PC-3 (cell line): ENCODE data around the gene PLXNA2. TPM values are rescaled to one million over a fixed set of nuclear protein-coding genes. Genes with fewer than 3 reads are reported as not detected.

Source experiments
- ATAC-seq: fragments of 200-7000 bp; cut with Tn5 transposase; 2 replicates; pipeline ENCODE4 v1.9.1; 2020; ENCODE audit warnings: mild to moderate bottlenecking, moderate library complexity
- BruUV-seq: library from RNA; stranded (reverse); fragments of 400-500 nt; replicated peaks from 2 replicates; lab custom pipeline; 2021; lab: Mats Ljungman, UMichigan
- CTCF ChIA-PET: fragments of 300-600 bp; sonication (Branson Sonifier 250); formaldehyde crosslinking; loops from one replicate; lab custom pipeline; 2022; ENCODE audit warnings: antibody characterized with exemption; lab: Charles Lee
- POLR2A ChIA-PET: fragments of 300-600 bp; sonication (Branson Sonifier 250); formaldehyde crosslinking; loops from one replicate; lab custom pipeline; 2022; ENCODE audit warnings: antibody characterized with exemption; ENCODE audit not compliant: unreplicated experiment; lab: Charles Lee
- DNase-seq: peaks from one replicate; pipeline ENCODE4 v3.0.0-alpha.2; 2015
- H2AFZ ChIP-seq: fragments of 300-600 bp; sonication (generic); 2 replicates; pipeline ENCODE4 v1.6.0; 2016; ENCODE audit warnings: antibody characterized with exemption, low read length
- H3F3A ChIP-seq: fragments of 300-600 bp; sonication (generic); one replicate; pipeline ENCODE4 v1.6.0; 2017; ENCODE audit warnings: antibody characterized with exemption, low read length, control low read depth, mild to moderate bottlenecking; ENCODE audit not compliant: unreplicated experiment
- H3K27ac ChIP-seq: fragments of 300-600 bp; sonication (generic); 2 replicates; pipeline ENCODE4 v1.5.1; 2016; ENCODE audit warnings: mild to moderate bottlenecking, low read length
- H3K27me3 ChIP-seq: fragments of 300-600 bp; sonication (generic); 2 replicates; pipeline ENCODE4 v1.6.1; 2016; ENCODE audit warnings: low read length, mixed read lengths
- H3K36me3 ChIP-seq: fragments of 300-600 bp; sonication (generic); 2 replicates; pipeline ENCODE4 v1.6.1; 2016; ENCODE audit warnings: low read depth, mixed run types, low read length, mixed read lengths
- H3K4me1 ChIP-seq: fragments of 300-600 bp; sonication (generic); 2 replicates; pipeline ENCODE4 v1.5.1; 2016; ENCODE audit warnings: low read length; ENCODE audit not compliant: insufficient read depth
- H3K4me2 ChIP-seq: fragments of 300-600 bp; sonication (generic); 2 replicates; pipeline ENCODE4 v1.6.0; 2016; ENCODE audit warnings: low read length
- H3K4me3 ChIP-seq: fragments of 300-600 bp; sonication (generic); 2 replicates; pipeline ENCODE4 v1.5.1; 2016; ENCODE audit warnings: mild to moderate bottlenecking, low read length, mixed read lengths
- H3K79me2 ChIP-seq: fragments of 300-600 bp; sonication (generic); 2 replicates; pipeline ENCODE4 v1.6.1; 2017; ENCODE audit warnings: low read length, mixed read lengths
- H3K9ac ChIP-seq: fragments of 300-600 bp; sonication (generic); 2 replicates; pipeline ENCODE4 v1.6.0; 2016; ENCODE audit warnings: mild to moderate bottlenecking, low read length
- H3K9me2 ChIP-seq: fragments of 300-600 bp; sonication (generic); replicated peaks from 2 replicates; pipeline ENCODE4 v1.6.1; 2016; ENCODE audit warnings: mixed run types, low read length, mixed read lengths
- H3K9me3 ChIP-seq: fragments of 300-600 bp; sonication (generic); 2 replicates; pipeline ENCODE4 v1.6.1; 2016; ENCODE audit warnings: low read length, mixed read lengths
- H4K20me1 ChIP-seq: fragments of 300-600 bp; sonication (generic); 2 replicates; pipeline ENCODE4 v1.6.1; 2016; ENCODE audit warnings: low read length, mixed read lengths
- CTCF ChIP-seq: fragments of 300-600 bp; sonication (generic); conservative IDR thresholded peaks from 2 replicates; pipeline ENCODE4 v1.5.1; 2017; ENCODE audit warnings: antibody characterized with exemption, low read depth, mild to moderate bottlenecking, low read length
- EZH2 ChIP-seq: fragments of 300-600 bp; sonication (generic); IDR thresholded peaks from one replicate; pipeline ENCODE4 v1.6.1; 2017; ENCODE audit warnings: antibody characterized with exemption, mild to moderate bottlenecking, low read length; ENCODE audit not compliant: unreplicated experiment
- EZH2phosphoT487 ChIP-seq: fragments of 300-600 bp; sonication (generic); IDR thresholded peaks from 2 replicates; pipeline ENCODE4 v1.6.1; 2018; ENCODE audit warnings: mild to moderate bottlenecking, antibody characterized with exemption, low read length, borderline replicate concordance
- intact Hi-C: fragments of 100-400 bp; cut with micrococcal nuclease; formaldehyde crosslinking; loops from 2 replicates; pipeline ENCODE4 v1.9.0; 2023
- total RNA-seq: library from RNA; depleted of rRNA; stranded (reverse); fragments of >200 nt; gene quantifications from 2 replicates; pipeline ENCODE4 v1.2.3, GENCODE V29; 2014

The PLXNA2 gene
- total RNA-seq, 1 experiment from 2014 or later: 16.2 TPM

- Histone ChIP-seq H3K36me3 (no peaks in the 10 kb centered on the region), H3K9me2 (no peaks in the 10 kb centered on the region), H3K79me2 (peaks cover 46% of the 10 kb centered on the region), H3K4me1 (peaks cover 29% of the 10 kb centered on the region), H3K4me2 (no peak overlapping the region), H3F3A (no peaks in the 10 kb centered on the region), H3K27ac (no peak overlapping the region), H3K4me3 (no peak overlapping the region), H3K9ac (no peak overlapping the region), H4K20me1 (0 out of 2 replicates have a peak, but pooled peaks cover 7% of the 10 kb centered on the region), H3K27me3 (no peaks in the 10 kb centered on the region), H3K9me3 (no peaks in the 10 kb centered on the region), H2AFZ (no peak overlapping the region)
- DNase-seq (no peak), ATAC-seq (no peak)
- intact Hi-C loops: no loop called here
- ChIA-PET POLR2A (no interaction called here), CTCF (interaction anchor here (0.8 kb wide), 1 partner anchor 214 kb away, joined by 6 read pairs; no protein-coding TSS in a partner anchor)
- BruUV-seq: no TSS peak
- TF ChIP-seq CTCF (no peak), EZH2phosphoT487 (no peak), EZH2 (no peak)
These were observed 8.7 kb downstream of the PLXNA2 start for GRCh38 chr1:208235356-208235981.

DNA sequence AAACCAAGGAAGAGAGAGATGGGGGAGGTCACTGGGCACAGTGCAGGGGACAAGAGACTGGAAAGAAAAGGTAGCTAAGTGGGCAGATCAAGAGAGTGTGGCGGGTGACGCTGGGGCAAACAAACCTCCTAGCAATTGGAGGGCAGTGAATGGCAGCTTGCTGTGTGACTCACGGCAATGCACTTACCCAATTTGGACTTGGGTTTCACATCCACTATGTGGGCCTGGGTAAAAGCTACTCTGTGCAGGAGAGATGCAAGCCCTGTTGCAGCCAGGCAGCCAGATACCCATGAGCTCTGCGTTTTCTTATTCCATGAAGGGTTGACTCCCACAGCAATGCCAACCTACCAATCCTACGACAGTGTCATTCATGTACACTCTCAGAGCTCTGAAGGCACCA lies 9.5 kb downstream of the PLXNA2 start:
- POLR2A ChIA-PET: interaction anchor here (0.6 kb wide), 1 partner anchor 188 kb away, joined by 23 read pairs; no protein-coding TSS in a partner anchor
- peaks cover 47% of the 10 kb centered on the region for H3K79me2 ChIP-seq
- H3K9me2 ChIP-seq: no peaks in the 10 kb centered on the region
- no peak overlapping the region for H2AFZ ChIP-seq
- intact Hi-C loops: no loop called here
- H3F3A ChIP-seq: no peaks in the 10 kb centered on the region
- ATAC-seq: no peak
- TF ChIP-seq EZH2phosphoT487: no peak
- TF ChIP-seq EZH2: no peak
- TF ChIP-seq CTCF: no peak
- DNase-seq: no peak
- no peak overlapping the region for H3K9ac ChIP-seq
- CTCF ChIA-PET: no interaction called here
- no peak overlapping the region for H3K4me3 ChIP-seq
- H3K27ac ChIP-seq: no peak overlapping the region
- no peaks in the 10 kb centered on the region for H3K27me3 ChIP-seq
- BruUV-seq: no TSS peak
- H3K36me3 ChIP-seq: no peaks in the 10 kb centered on the region
- H3K4me1 ChIP-seq: peaks cover 29% of the 10 kb centered on the region
- no peaks in the 10 kb centered on the region for H3K9me3 ChIP-seq
- H4K20me1 ChIP-seq: 0 out of 2 replicates have a peak, but pooled peaks cover 7% of the 10 kb centered on the region
- no peak overlapping the region for H3K4me2 ChIP-seq

- POLR2A ChIA-PET: interaction anchor here (0.6 kb wide), 1 partner anchor 247 kb away, joined by 4 read pairs; no protein-coding TSS in a partner anchor
- intact Hi-C loops: no loop called here
- H3K4me1 ChIP-seq: peaks cover 23% of the 10 kb centered on the region
These were observed 10.2 kb downstream of the PLXNA2 start for GRCh38 chr1:208233978-208234377.

More at GRCh38 chr1:208233978-208234377, 10.2 kb downstream of the PLXNA2 start:
- H3K4me3 ChIP-seq: no peak overlapping the region
- no peaks in the 10 kb centered on the region for H3K36me3 ChIP-seq
- H2AFZ ChIP-seq: no peak overlapping the region
- no TSS peak for BruUV-seq
- no peak overlapping the region for H3K27ac ChIP-seq
- H4K20me1 ChIP-seq: 0 out of 2 replicates have a peak, but pooled peaks cover 7% of the 10 kb centered on the region
- TF ChIP-seq EZH2: no peak
- TF ChIP-seq CTCF: no peak
- TF ChIP-seq EZH2phosphoT487: no peak
- DNase-seq: no peak
- no peaks in the 10 kb centered on the region for H3K9me3 ChIP-seq
- no peak for ATAC-seq
- H3K27me3 ChIP-seq: no peaks in the 10 kb centered on the region
- H3K79me2 ChIP-seq: peaks cover 47% of the 10 kb centered on the region
- CTCF ChIA-PET: no interaction called here
- no peak overlapping the region for H3K9ac ChIP-seq
- H3K9me2 ChIP-seq: no peaks in the 10 kb centered on the region
- H3K4me2 ChIP-seq: no peak overlapping the region
- H3F3A ChIP-seq: no peaks in the 10 kb centered on the region
